HEK293 (cell line): ENCODE data around the gene SLC44A5.

Experiments
- CTCF ChIA-PET: fragments of 350-600 bp; formaldehyde crosslinking; extraction: SDS; loops from one replicate; lab custom pipeline; 2021; ENCODE audit warnings: antibody characterized with exemption; lab: Yijun Ruan, JAX
- POLR2A ChIA-PET: fragments of 300-600 bp; formaldehyde crosslinking; extraction: SDS; loops from one replicate; lab custom pipeline; 2020; ENCODE audit warnings: antibody characterized with exemption, inconsistent platforms; lab: Yijun Ruan, JAX
- H3K27ac ChIP-seq: fragments of 200-500 bp; sonication (Bioruptor generic); 2 replicates; pipeline ENCODE4 v1.5.1; 2014; ENCODE audit warnings: low read depth, low read length, control low read depth, inconsistent platforms; ENCODE audit errors: extremely low read depth
- H3K36me3 ChIP-seq, 2 experiments: fragments of 200-500 bp in 1 of 2; sonication (Bioruptor generic) in 1 of 2; 1 replicate in 1 of 2; 2 replicates in 1 of 2; pipeline ENCODE4 v1.5.1; 2014 to 2017; ENCODE audit warnings: inconsistent platforms in 2 of 2, low read length in 2 of 2; ENCODE audit not compliant: control insufficient read depth in 2 of 2, insufficient read depth in 1 of 2
- H3K4me1 ChIP-seq: fragments of 200-500 bp; sonication (Bioruptor generic); 2 replicates; pipeline ENCODE4 v1.5.1; 2014; ENCODE audit warnings: mild to moderate bottlenecking, low read length, inconsistent platforms; ENCODE audit not compliant: control insufficient read depth, insufficient read depth
- H3K4me3 ChIP-seq: 2 replicates; pipeline ENCODE4 v1.5.1; 2011; ENCODE audit warnings: low read depth, mild to moderate bottlenecking, control low read depth, low read length, moderate library complexity
- H3K9me3 ChIP-seq: fragments of 200-500 bp; sonication (Bioruptor generic); 2 replicates; pipeline ENCODE4 v1.5.1; 2014; ENCODE audit warnings: low read depth, low read length, inconsistent platforms; ENCODE audit not compliant: control insufficient read depth, insufficient read depth
- AEBP2 ChIP-seq: fragments of 450-650 bp; formaldehyde crosslinking; IDR thresholded peaks from 2 replicates; pipeline ENCODE4 v1.5.1; 2016; ENCODE audit warnings: missing biosample characterization, missing genetic modification characterization, borderline replicate concordance
- BCL11B ChIP-seq: fragments of 450-650 bp; formaldehyde crosslinking; IDR thresholded peaks from 2 replicates; pipeline ENCODE4 v1.5.1; 2016; ENCODE audit warnings: low read depth, missing biosample characterization, missing genetic modification characterization
- HOXC10 ChIP-seq: sonication (generic); formaldehyde crosslinking; IDR thresholded peaks from 2 replicates; pipeline ENCODE4 v1.8.1; 2023; ENCODE audit warnings: mild to moderate bottlenecking, missing genetic modification reagents
- KLF1 ChIP-seq: fragments of 450-650 bp; formaldehyde crosslinking; IDR thresholded peaks from 2 replicates; pipeline ENCODE4 v1.5.1; 2016; ENCODE audit warnings: missing biosample characterization, missing genetic modification characterization
- MZF1 ChIP-seq: fragments of 450-650 bp; formaldehyde crosslinking; IDR thresholded peaks from 2 replicates; pipeline ENCODE4 v1.5.1; 2017; ENCODE audit warnings: missing biosample characterization, missing genetic modification characterization, borderline replicate concordance
- REPIN1 ChIP-seq: fragments of 450-650 bp; formaldehyde crosslinking; IDR thresholded peaks from 2 replicates; pipeline ENCODE4 v1.5.1; 2017; ENCODE audit warnings: missing biosample characterization, missing genetic modification characterization, low read depth
- SCRT1 ChIP-seq: fragments of 450-650 bp; formaldehyde crosslinking; IDR thresholded peaks from 2 replicates; pipeline ENCODE4 v1.5.1; 2016; ENCODE audit warnings: missing biosample characterization, missing genetic modification characterization, borderline replicate concordance
- SCRT2 ChIP-seq: fragments of 450-650 bp; formaldehyde crosslinking; IDR thresholded peaks from 2 replicates; pipeline ENCODE4 v1.5.1; 2016; ENCODE audit warnings: missing biosample characterization, missing genetic modification characterization
- TSHZ1 ChIP-seq: fragments of 450-650 bp; formaldehyde crosslinking; IDR thresholded peaks from 2 replicates; pipeline ENCODE4 v1.5.1; 2016; ENCODE audit warnings: missing biosample characterization, missing genetic modification characterization, borderline replicate concordance
- YY2 ChIP-seq: fragments of 450-650 bp; formaldehyde crosslinking; IDR thresholded peaks from 2 replicates; pipeline ENCODE4 v1.5.1; 2016; ENCODE audit warnings: missing biosample characterization, missing genetic modification characterization
- ZBTB49 ChIP-seq: fragments of 450-650 bp; formaldehyde crosslinking; IDR thresholded peaks from 2 replicates; pipeline ENCODE4 v1.5.1; 2016; ENCODE audit warnings: missing biosample characterization, missing genetic modification characterization, low read depth
- ZFP41 ChIP-seq: fragments of 450-650 bp; formaldehyde crosslinking; IDR thresholded peaks from 2 replicates; pipeline ENCODE4 v1.5.1; 2016; ENCODE audit warnings: missing biosample characterization, missing genetic modification characterization, borderline replicate concordance
- ZFP69B ChIP-seq: fragments of 450-650 bp; formaldehyde crosslinking; IDR thresholded peaks from 2 replicates; pipeline ENCODE4 v1.5.1; 2016; ENCODE audit warnings: missing biosample characterization, missing genetic modification characterization
- ZNF112 ChIP-seq: fragments of 450-650 bp; formaldehyde crosslinking; IDR thresholded peaks from 2 replicates; pipeline ENCODE4 v1.5.0; 2017; ENCODE audit warnings: missing biosample characterization, missing genetic modification characterization
- ZNF133 ChIP-seq: fragments of 450-650 bp; formaldehyde crosslinking; IDR thresholded peaks from 2 replicates; pipeline ENCODE4 v1.5.1; 2016; ENCODE audit warnings: missing biosample characterization, missing genetic modification characterization
- ZNF174 ChIP-seq: fragments of 450-650 bp; formaldehyde crosslinking; IDR thresholded peaks from 2 replicates; pipeline ENCODE4 v1.5.0; 2017; ENCODE audit warnings: missing biosample characterization, mild to moderate bottlenecking, missing genetic modification characterization
- ZNF202 ChIP-seq: fragments of 450-650 bp; formaldehyde crosslinking; IDR thresholded peaks from 2 replicates; pipeline ENCODE4 v1.5.1; 2016; ENCODE audit warnings: missing biosample characterization, missing genetic modification characterization, borderline replicate concordance
- ZNF341 ChIP-seq: fragments of 450-650 bp; formaldehyde crosslinking; IDR thresholded peaks from 2 replicates; pipeline ENCODE4; 2016; ENCODE audit warnings: low read depth, missing biosample characterization, missing genetic modification characterization
- ZNF354C ChIP-seq: fragments of 450-650 bp; formaldehyde crosslinking; IDR thresholded peaks from 2 replicates; pipeline ENCODE4 v1.5.1; 2016; ENCODE audit warnings: missing biosample characterization, missing genetic modification characterization, low read depth, borderline replicate concordance
- ZNF48 ChIP-seq: fragments of 450-650 bp; formaldehyde crosslinking; IDR thresholded peaks from 2 replicates; pipeline ENCODE4 v1.5.1; 2016; ENCODE audit warnings: missing biosample characterization, missing genetic modification characterization
- ZNF660 ChIP-seq: fragments of 450-650 bp; IDR thresholded peaks from 2 replicates; pipeline ENCODE4 v1.5.1; 2018; ENCODE audit warnings: missing biosample characterization, mild to moderate bottlenecking, missing genetic modification characterization
- ZNF707 ChIP-seq: fragments of 450-650 bp; formaldehyde crosslinking; IDR thresholded peaks from 2 replicates; pipeline ENCODE4 v1.5.1; 2016; ENCODE audit warnings: missing biosample characterization, missing genetic modification characterization
- ZNF747 ChIP-seq: fragments of 450-650 bp; formaldehyde crosslinking; IDR thresholded peaks from 2 replicates; pipeline ENCODE4 v1.5.1; 2016; ENCODE audit warnings: missing biosample characterization, missing genetic modification characterization
- ZNF792 ChIP-seq: fragments of 450-650 bp; formaldehyde crosslinking; IDR thresholded peaks from 2 replicates; pipeline ENCODE4 v1.5.1; 2016; ENCODE audit warnings: missing biosample characterization, missing genetic modification characterization
- ZNF837 ChIP-seq: fragments of 450-650 bp; formaldehyde crosslinking; IDR thresholded peaks from 2 replicates; pipeline ENCODE4 v1.5.1; 2016; ENCODE audit warnings: missing biosample characterization, missing genetic modification characterization
- TF ChIP-seq, protein P1 (sequence below): fragments of 450-650 bp; formaldehyde crosslinking; IDR thresholded peaks from 2 replicates; pipeline ENCODE4; 2016; ENCODE audit warnings: missing biosample characterization, missing genetic modification characterization
- TF ChIP-seq, protein P2 (sequence below): fragments of 450-650 bp; formaldehyde crosslinking; IDR thresholded peaks from 2 replicates; pipeline ENCODE4 v1.5.1; 2016; ENCODE audit warnings: missing biosample characterization, missing genetic modification characterization

SLC44A5 gene

GRCh38 chr1:75394386-75395139 lies 216.4 kb downstream of the SLC44A5 start:
- ChIA-PET CTCF (no interaction called here), POLR2A (no interaction called here)
- Histone ChIP-seq H3K9me3 (no peaks in the 10 kb centered on the region), H3K27ac (no peak overlapping the region), H3K4me1 (no peaks in the 10 kb centered on the region), H3K4me3 (no peak overlapping the region), H3K36me3 (no peaks in the 10 kb centered on the region)
- no peak for TF ChIP-seq HOXC10 (CRISPR knock-in tag)
- no peak for TF ChIP-seq MZF1 (tag by site-specific recombination)
- TF ChIP-seq TSHZ1 (tag by site-specific recombination) = no peak
- TF ChIP-seq BCL11B (tag by site-specific recombination) = no peak
- TF ChIP-seq SCRT1 (tag by site-specific recombination) = no peak
- TF ChIP-seq, protein P1, sequence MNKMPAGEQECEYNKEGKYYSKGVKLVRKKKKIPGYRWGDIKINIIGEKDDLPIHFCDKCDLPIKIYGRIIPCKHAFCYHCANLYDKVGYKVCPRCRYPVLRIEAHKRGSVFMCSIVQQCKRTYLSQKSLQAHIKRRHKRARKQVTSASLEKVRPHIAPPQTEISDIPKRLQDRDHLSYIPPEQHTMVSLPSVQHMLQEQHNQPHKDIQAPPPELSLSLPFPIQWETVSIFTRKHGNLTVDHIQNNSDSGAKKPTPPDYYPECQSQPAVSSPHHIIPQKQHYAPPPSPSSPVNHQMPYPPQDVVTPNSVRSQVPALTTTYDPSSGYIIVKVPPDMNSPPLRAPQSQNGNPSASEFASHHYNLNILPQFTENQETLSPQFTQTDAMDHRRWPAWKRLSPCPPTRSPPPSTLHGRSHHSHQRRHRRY = no peak
- no peak for TF ChIP-seq REPIN1 (tag by site-specific recombination)
- no peak for TF ChIP-seq ZFP41 (tag by site-specific recombination)
- TF ChIP-seq ZFP69B (tag by site-specific recombination) = no peak
- no peak for TF ChIP-seq ZNF202 (tag by site-specific recombination)
- no peak for TF ChIP-seq ZNF792 (tag by site-specific recombination)
- TF ChIP-seq ZNF747 (tag by site-specific recombination) = no peak
- no peak for TF ChIP-seq ZNF341
- no peak for TF ChIP-seq ZNF133
- no peak for TF ChIP-seq ZNF112 (tag by site-specific recombination)
- TF ChIP-seq AEBP2 (tag by site-specific recombination) = no peak
- no peak for TF ChIP-seq ZNF660 (tag by site-specific recombination)
- TF ChIP-seq SCRT2 (tag by site-specific recombination) = no peak
- TF ChIP-seq KLF1 (tag by site-specific recombination) = no peak
- no peak for TF ChIP-seq ZNF48 (tag by site-specific recombination)

GRCh38 chr1:75392278-75392677 lies 218.6 kb downstream of the SLC44A5 start:
- no peaks in the 10 kb centered on the region for H3K9me3 ChIP-seq
- H3K4me3 ChIP-seq = no peak overlapping the region
- H3K36me3 ChIP-seq = no peaks in the 10 kb centered on the region
- no peaks in the 10 kb centered on the region for H3K4me1 ChIP-seq
- CTCF ChIA-PET = no interaction called here
- POLR2A ChIA-PET = no interaction called here
- H3K27ac ChIP-seq = no peak overlapping the region
- TF ChIP-seq ZNF354C (tag by site-specific recombination) (no peak), ZNF174 (tag by site-specific recombination) (no peak), ZBTB49 (tag by site-specific recombination) (no peak), ZNF707 (tag by site-specific recombination) (no peak), YY2 (tag by site-specific recombination) (no peak), ZNF837 (tag by site-specific recombination) (no peak)
- TF ChIP-seq, protein P2, sequence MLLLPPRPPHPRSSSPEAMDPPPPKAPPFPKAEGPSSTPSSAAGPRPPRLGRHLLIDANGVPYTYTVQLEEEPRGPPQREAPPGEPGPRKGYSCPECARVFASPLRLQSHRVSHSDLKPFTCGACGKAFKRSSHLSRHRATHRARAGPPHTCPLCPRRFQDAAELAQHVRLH (tag by site-specific recombination) = no peak
